HepG2 (cell line): Measurements from ENCODE around the gene SYVN1. TPM values are rescaled to one million over a fixed set of nuclear protein-coding genes. Genes with fewer than 3 reads are reported as not detected.

Source experiments
- CERS6 ChIP-seq: sonication (generic); formaldehyde crosslinking; IDR thresholded peaks from 2 replicates; pipeline ENCODE4 v1.5.0; 2020; ENCODE audit warnings: missing genetic modification reagents
- DPF2 ChIP-seq: sonication (generic); formaldehyde crosslinking; IDR thresholded peaks from 2 replicates; pipeline ENCODE4 v1.4.0; 2020; ENCODE audit warnings: mild to moderate bottlenecking, low read depth, missing genetic modification reagents, borderline replicate concordance
- E2F1 ChIP-seq: sonication (generic); formaldehyde crosslinking; IDR thresholded peaks from 2 replicates; pipeline ENCODE4 v1.5.0; 2020; ENCODE audit warnings: missing genetic modification reagents
- ESRRA ChIP-seq: sonication (generic); formaldehyde crosslinking; IDR thresholded peaks from 2 replicates; pipeline ENCODE4 v1.5.1; 2020; ENCODE audit warnings: mild to moderate bottlenecking, low read depth, missing genetic modification reagents
- PRDM10 ChIP-seq: sonication (generic); formaldehyde crosslinking; IDR thresholded peaks from 2 replicates; pipeline ENCODE4 v1.4.0; 2020; ENCODE audit warnings: low read depth, missing genetic modification reagents
- THAP9 ChIP-seq: sonication (generic); formaldehyde crosslinking; IDR thresholded peaks from 2 replicates; pipeline ENCODE4; 2020; ENCODE audit warnings: missing genetic modification reagents, mild to moderate bottlenecking, borderline replicate concordance
- ZNF503 ChIP-seq: sonication (generic); formaldehyde crosslinking; IDR thresholded peaks from 2 replicates; pipeline ENCODE4 v1.4.0; 2020; ENCODE audit warnings: missing genetic modification reagents
- ZNF512 ChIP-seq: sonication (generic); formaldehyde crosslinking; IDR thresholded peaks from 2 replicates; pipeline ENCODE4 v1.4.0; 2020; ENCODE audit warnings: mild to moderate bottlenecking, missing genetic modification reagents
- ZNF552 ChIP-seq: sonication (generic); formaldehyde crosslinking; IDR thresholded peaks from 2 replicates; pipeline ENCODE4 v1.9.0; 2022; ENCODE audit warnings: missing genetic modification reagents, mild to moderate bottlenecking, borderline replicate concordance
- ZNF691 ChIP-seq: sonication (generic); formaldehyde crosslinking; IDR thresholded peaks from 2 replicates; pipeline ENCODE4 v1.4.0; 2020; ENCODE audit warnings: missing genetic modification reagents, low read depth, mild to moderate bottlenecking, borderline replicate concordance
- ZNF773 ChIP-seq: sonication (generic); formaldehyde crosslinking; IDR thresholded peaks from 2 replicates; pipeline ENCODE4 v1.4.0; 2020; ENCODE audit warnings: missing genetic modification reagents, borderline replicate concordance
- ZNF792 ChIP-seq: IDR thresholded peaks from 2 replicates; pipeline ENCODE4 v1.6.1; 2016
- ZSCAN31 ChIP-seq: sonication (generic); formaldehyde crosslinking; IDR thresholded peaks from 2 replicates; pipeline ENCODE4 v1.5.0; 2020; ENCODE audit warnings: low read depth, mild to moderate bottlenecking, missing genetic modification reagents
- polyA plus RNA-seq, 8 experiments: library from polyadenylated mRNA; depleted of rRNA in 3 of 8; stranded (reverse) in 7 of 8; unstranded in 1 of 8; fragments of >200 nt; fragmentation: Illumina TruSeq in 4 of 8; extraction: Trizol in 4 of 8; gene quantifications; 2 replicates each; pipeline versions ENCODE4 v1.2.1 to v1.2.3, GENCODE V29; 2011 to 2016; ENCODE audit warnings: low read depth in 4 of 8, missing spikeins in 1 of 8, mixed read lengths in 1 of 8; ENCODE audit not compliant: insufficient read depth in 1 of 8
- total RNA-seq, 5 experiments: library from RNA; depleted of rRNA; stranded (reverse); fragments of >200 nt; fragmentation: Illumina TruSeq; extraction: Trizol; gene quantifications; 2 replicates each; pipeline ENCODE4 v1.2.3, GENCODE V29; 2016; ENCODE audit warnings: low read depth in 1 of 5

Gene SYVN1
- total and polyA plus RNA-seq, 2 of the 13 experiments (the other 11 are each of a cell fraction or from before 2014, with no cell fraction given): 10.3 to 22.5 TPM

GRCh38 chr11:65117206-65118096 is 16.9 kb downstream of the SYVN1 start, which contains the start of gene ZNHIT2 (continued):
- no peak for TF ChIP-seq DPF2
- TF ChIP-seq ZNF503: no peak
- TF ChIP-seq ZNF792 (CRISPR knock-in tag): no peak
- TF ChIP-seq ESRRA: no peak; the same call in 1 of the 2 replicates
- TF ChIP-seq E2F1 (CRISPR knock-in tag): peak; percentile 64; the same call in 1 of the 2 replicates
- peak; percentile 78 for TF ChIP-seq PRDM10
- TF ChIP-seq ZNF552 (CRISPR knock-in tag): 0 out of 2 replicates have a peak, but pooled peaks have one; percentile 45
- TF ChIP-seq ZNF691: peak; percentile 50; the same call in 1 of the 2 replicates
- no peak for TF ChIP-seq ZNF773 (CRISPR knock-in tag)
- TF ChIP-seq CERS6 (CRISPR knock-in tag): no peak
- no peak for TF ChIP-seq ZNF512 (CRISPR knock-in tag)
- TF ChIP-seq THAP9: peak; percentile 94
- TF ChIP-seq ZSCAN31: peak; percentile 87
